Measurements from ENCODE around the gene RINT1. TPM values are rescaled to one million over a fixed set of nuclear protein-coding genes. Genes with fewer than 3 reads are reported as not detected.
A peak's percentile ranks its signal among the peaks of the same experiment; 100 is the strongest.
"Not testable (repeated sequence)": the region's sequence is repeated elsewhere in the genome, so short reads cannot be mapped to it uniquely, and the experiment has no call there.

Gene RINT1
- total RNA-seq, 1 experiment from 2014 or later: 7.8 TPM

- not testable (repeated sequence) for H3K27me3 ChIP-seq, DNase-seq, H3K4me3 ChIP-seq, H3K36me3 ChIP-seq, H3K9me3 ChIP-seq
Observed at GRCh38 chr7:105524423-105524822, 7.6 kb upstream of the RINT1 start.

- Histone ChIP-seq H3K4me3 (no peak overlapping the region), H3K9me3 (no peaks in the 10 kb centered on the region; the same call in 1 of the 2 replicates), H3K36me3 (no peaks in the 10 kb centered on the region; the same call in 1 of the 2 replicates), H3K27me3 (no peaks in the 10 kb centered on the region)
- DNase-seq: no peak
Observed at GRCh38 chr7:105524840-105525239, 7.2 kb upstream of the RINT1 start.

GRCh38 chr7:105527737-105528136, 4.3 kb upstream of the RINT1 start:
- not testable (repeated sequence) for H3K27me3 ChIP-seq, DNase-seq, H3K9me3 ChIP-seq, H3K36me3 ChIP-seq, H3K4me3 ChIP-seq

GRCh38 chr7:105530126-105530525, 1.9 kb upstream of the RINT1 start:
- Histone ChIP-seq H3K9me3 (no peaks in the 10 kb centered on the region), H3K4me3 (no peak overlapping the region), H3K27me3 (no peaks in the 10 kb centered on the region), H3K36me3 (peaks cover 11% of the 10 kb centered on the region)
- DNase-seq: no peak

- DNase-seq: no peak
- no peak overlapping the region for H3K4me3 ChIP-seq
Observed at GRCh38 chr7:105530546-105530945, 1.5 kb upstream of the RINT1 start.

GRCh38 chr7:105532709-105533460, 884 bp downstream of the RINT1 start:
- H3K36me3 ChIP-seq: peaks cover 19% of the 10 kb centered on the region
- H3K9me3 ChIP-seq: no peaks in the 10 kb centered on the region

More at GRCh38 chr7:105530546-105530945, 1.5 kb upstream of the RINT1 start:
- Histone ChIP-seq H3K27me3 (no peaks in the 10 kb centered on the region), H3K36me3 (peaks cover 11% of the 10 kb centered on the region), H3K9me3 (no peaks in the 10 kb centered on the region)

GRCh38 chr7:105538339-105538738, 6.3 kb downstream of the RINT1 start:
- no peaks in the 10 kb centered on the region for H3K27me3 ChIP-seq
- DNase-seq: no peak
- no peaks in the 10 kb centered on the region for H3K9me3 ChIP-seq
- peaks cover 28% of the 10 kb centered on the region for H3K36me3 ChIP-seq
- H3K4me3 ChIP-seq: no peak overlapping the region

More at GRCh38 chr7:105532709-105533460, 884 bp downstream of the RINT1 start:
- H3K4me3 ChIP-seq: peak overlapping the region; percentile 96
- H3K27me3 ChIP-seq: no peaks in the 10 kb centered on the region
- no peak for DNase-seq

- no peak overlapping the region for H3K4me3 ChIP-seq
- H3K9me3 ChIP-seq: no peaks in the 10 kb centered on the region
- H3K27me3 ChIP-seq: no peaks in the 10 kb centered on the region
- DNase-seq: no peak
- H3K36me3 ChIP-seq: peaks cover 11% of the 10 kb centered on the region
Observed at GRCh38 chr7:105559926-105560325, 27.9 kb downstream of the RINT1 start.

- H3K27me3 ChIP-seq: no peaks in the 10 kb centered on the region
- H3K4me3 ChIP-seq: no peak overlapping the region
- H3K9me3 ChIP-seq: no peaks in the 10 kb centered on the region
- no peak for DNase-seq
- H3K36me3 ChIP-seq: peaks cover 8% of the 10 kb centered on the region
Observed at GRCh38 chr7:105565190-105565589, 33.2 kb downstream of the RINT1 start.

- Histone ChIP-seq H3K4me3 (no peak overlapping the region), H3K27me3 (no peaks in the 10 kb centered on the region), H3K36me3 (peaks cover 8% of the 10 kb centered on the region), H3K9me3 (no peaks in the 10 kb centered on the region)
- DNase-seq: no peak
Observed at GRCh38 chr7:105567024-105567423, 35.0 kb downstream of the RINT1 start.

- H3K9me3 ChIP-seq: no peaks in the 10 kb centered on the region
- H3K36me3 ChIP-seq: peaks cover 8% of the 10 kb centered on the region
- no peak overlapping the region for H3K4me3 ChIP-seq
- no peak for DNase-seq
- no peaks in the 10 kb centered on the region for H3K27me3 ChIP-seq
Observed at GRCh38 chr7:105567821-105568220, 35.8 kb downstream of the RINT1 start.

GRCh38 chr7:105571891-105572290, 39.9 kb downstream of the RINT1 start:
- Histone ChIP-seq H3K27me3 (no peaks in the 10 kb centered on the region), H3K36me3 (no peaks in the 10 kb centered on the region; the same call in 1 of the 2 replicates), H3K9me3 (no peaks in the 10 kb centered on the region), H3K4me3 (no peak overlapping the region)
- DNase-seq: no peak

- Histone ChIP-seq H3K9me3 (no peaks in the 10 kb centered on the region), H3K27me3 (no peaks in the 10 kb centered on the region), H3K36me3 (no peaks in the 10 kb centered on the region), H3K4me3 (no peak overlapping the region)
- no peak for DNase-seq
Observed at GRCh38 chr7:105577251-105577650, 45.2 kb downstream of the RINT1 start.

GRCh38 chr7:105578496-105578895, 46.5 kb downstream of the RINT1 start:
- no peak for DNase-seq
- no peaks in the 10 kb centered on the region for H3K9me3 ChIP-seq
- H3K36me3 ChIP-seq: no peaks in the 10 kb centered on the region
- no peaks in the 10 kb centered on the region for H3K27me3 ChIP-seq
- no peak overlapping the region for H3K4me3 ChIP-seq

- H3K27me3 ChIP-seq: no peaks in the 10 kb centered on the region
- no peak overlapping the region for H3K4me3 ChIP-seq
- H3K9me3 ChIP-seq: no peaks in the 10 kb centered on the region
- peak; percentile 36 for DNase-seq
- no peaks in the 10 kb centered on the region for H3K36me3 ChIP-seq
Observed at GRCh38 chr7:105580022-105580740, 48.2 kb downstream of the RINT1 start.

- H3K36me3 ChIP-seq: no peaks in the 10 kb centered on the region
- H3K27me3 ChIP-seq: no peaks in the 10 kb centered on the region
- no peak for DNase-seq
- no peak within 1 kb of the TSS for H3K4me3 ChIP-seq
- H3K9me3 ChIP-seq: no peaks in the 10 kb centered on the region
Observed at GRCh38 chr7:105581066-105581811, 49.2 kb downstream of the RINT1 start, which contains the start of gene EFCAB10. Gene EFCAB10, minus strand, starts transcription at chr7:105581493. Its CDS starts 30 bp downstream, at chr7:105581463.

GRCh38 chr7:105583061-105583460, 51.1 kb downstream of the RINT1 start:
- H3K9me3 ChIP-seq: no peaks in the 10 kb centered on the region
- H3K4me3 ChIP-seq: no peak overlapping the region
- no peak for DNase-seq
- no peaks in the 10 kb centered on the region for H3K27me3 ChIP-seq
- H3K36me3 ChIP-seq: no peaks in the 10 kb centered on the region

Measured in MG63 (cell line).